Stimulated activated CD4-positive, alpha-beta T cell treated with anti-CD3 and anti-CD28 coated beads, Interleukin-15, amount 100 ng/mL, for 1 hour (primary cell): Measurements from ENCODE around the gene SLC4A2.
A peak's percentile ranks its signal among the peaks of the same experiment; 100 is the strongest.
"Not testable (repeated sequence)": the region's sequence is repeated elsewhere in the genome, so short reads cannot be mapped to it uniquely, and the experiment has no call there.

Source experiments
- DNase-seq, 2 donors: peaks; one replicate each; pipeline ENCODE4 v3.0.0-alpha.2; 2020; ENCODE audit warnings: low read depth in 1 of 2, low spot score in 1 of 2

Gene SLC4A2, protein sequence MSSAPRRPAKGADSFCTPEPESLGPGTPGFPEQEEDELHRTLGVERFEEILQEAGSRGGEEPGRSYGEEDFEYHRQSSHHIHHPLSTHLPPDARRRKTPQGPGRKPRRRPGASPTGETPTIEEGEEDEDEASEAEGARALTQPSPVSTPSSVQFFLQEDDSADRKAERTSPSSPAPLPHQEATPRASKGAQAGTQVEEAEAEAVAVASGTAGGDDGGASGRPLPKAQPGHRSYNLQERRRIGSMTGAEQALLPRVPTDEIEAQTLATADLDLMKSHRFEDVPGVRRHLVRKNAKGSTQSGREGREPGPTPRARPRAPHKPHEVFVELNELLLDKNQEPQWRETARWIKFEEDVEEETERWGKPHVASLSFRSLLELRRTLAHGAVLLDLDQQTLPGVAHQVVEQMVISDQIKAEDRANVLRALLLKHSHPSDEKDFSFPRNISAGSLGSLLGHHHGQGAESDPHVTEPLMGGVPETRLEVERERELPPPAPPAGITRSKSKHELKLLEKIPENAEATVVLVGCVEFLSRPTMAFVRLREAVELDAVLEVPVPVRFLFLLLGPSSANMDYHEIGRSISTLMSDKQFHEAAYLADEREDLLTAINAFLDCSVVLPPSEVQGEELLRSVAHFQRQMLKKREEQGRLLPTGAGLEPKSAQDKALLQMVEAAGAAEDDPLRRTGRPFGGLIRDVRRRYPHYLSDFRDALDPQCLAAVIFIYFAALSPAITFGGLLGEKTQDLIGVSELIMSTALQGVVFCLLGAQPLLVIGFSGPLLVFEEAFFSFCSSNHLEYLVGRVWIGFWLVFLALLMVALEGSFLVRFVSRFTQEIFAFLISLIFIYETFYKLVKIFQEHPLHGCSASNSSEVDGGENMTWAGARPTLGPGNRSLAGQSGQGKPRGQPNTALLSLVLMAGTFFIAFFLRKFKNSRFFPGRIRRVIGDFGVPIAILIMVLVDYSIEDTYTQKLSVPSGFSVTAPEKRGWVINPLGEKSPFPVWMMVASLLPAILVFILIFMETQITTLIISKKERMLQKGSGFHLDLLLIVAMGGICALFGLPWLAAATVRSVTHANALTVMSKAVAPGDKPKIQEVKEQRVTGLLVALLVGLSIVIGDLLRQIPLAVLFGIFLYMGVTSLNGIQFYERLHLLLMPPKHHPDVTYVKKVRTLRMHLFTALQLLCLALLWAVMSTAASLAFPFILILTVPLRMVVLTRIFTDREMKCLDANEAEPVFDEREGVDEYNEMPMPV

GRCh38 chr7:151059367-151060112 lies at the start of gene SLC4A2:
TSS of gene SLC4A2 (plus strand) at chr7:151059589. CDS start at chr7:151061988, 2,399 bp downstream.
- peak; percentile 51 to 64 for DNase-seq

GRCh38 chr7:151010037-151010306 lies 49.4 kb upstream of the SLC4A2 start:
- DNase-seq, result no peak

- DNase-seq, result no peak
Observed at GRCh38 chr7:151010307-151011096, 48.9 kb upstream of the SLC4A2 start.

- DNase-seq, result no peak
Observed at GRCh38 chr7:151011097-151011409, 48.3 kb upstream of the SLC4A2 start.

GRCh38 chr7:151011616-151012015 lies 47.8 kb upstream of the SLC4A2 start:
- not testable (repeated sequence) for DNase-seq

DNA sequence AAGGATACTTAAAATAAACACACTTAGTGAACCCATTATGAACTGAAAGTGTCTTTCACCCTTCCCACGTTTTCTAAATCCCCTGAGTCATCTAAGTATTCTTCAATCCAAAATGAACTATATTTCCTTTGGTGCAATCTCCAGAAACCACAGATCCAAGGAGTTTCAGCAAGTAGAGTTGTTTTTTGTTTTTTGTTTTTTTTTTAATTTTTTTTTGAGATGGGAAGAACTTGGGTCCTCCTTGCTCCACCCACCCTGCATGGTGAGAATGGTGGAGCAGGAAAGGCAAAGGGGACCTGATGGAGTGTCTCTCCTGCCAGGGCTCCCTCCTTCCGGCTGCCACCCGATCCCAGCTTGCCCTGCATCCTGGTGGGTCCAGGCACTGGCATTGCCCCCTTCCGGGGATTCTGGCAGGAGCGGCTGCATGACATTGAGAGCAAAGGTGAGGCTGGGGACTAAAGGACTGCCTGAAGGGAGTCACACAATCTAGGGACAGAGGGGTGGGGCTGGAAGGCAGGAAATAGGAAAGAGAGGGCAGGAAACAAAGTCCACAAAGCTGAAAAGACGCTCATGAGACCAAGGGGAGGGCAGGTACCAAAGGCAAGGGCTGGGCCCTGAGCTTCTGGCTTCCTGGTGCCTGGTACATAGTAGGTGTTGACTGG lies 47.2 kb upstream of the SLC4A2 start:
- DNase-seq, result no peak

- no peak for DNase-seq
Observed at GRCh38 chr7:151012911-151013347, 46.5 kb upstream of the SLC4A2 start.

DNA sequence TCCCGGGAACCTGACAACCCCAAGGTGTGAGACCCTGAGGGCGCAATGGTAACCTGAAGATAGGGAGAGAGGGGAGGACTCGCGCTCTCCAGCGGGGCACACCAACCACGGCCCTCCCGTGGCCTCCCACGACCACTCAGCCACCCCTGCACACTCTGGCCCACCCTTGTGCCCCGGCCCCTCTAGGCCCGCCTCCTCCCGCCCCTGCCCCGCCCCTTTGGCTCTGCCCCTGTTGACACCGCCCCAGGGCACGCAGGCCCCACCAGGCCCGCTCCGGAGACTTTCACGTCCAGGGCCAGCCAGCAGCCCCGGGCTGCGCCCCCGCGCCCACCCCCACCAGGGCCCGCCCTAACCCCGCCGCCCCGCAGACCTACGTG lies 46.0 kb upstream of the SLC4A2 start:
- DNase-seq, result no peak

DNA sequence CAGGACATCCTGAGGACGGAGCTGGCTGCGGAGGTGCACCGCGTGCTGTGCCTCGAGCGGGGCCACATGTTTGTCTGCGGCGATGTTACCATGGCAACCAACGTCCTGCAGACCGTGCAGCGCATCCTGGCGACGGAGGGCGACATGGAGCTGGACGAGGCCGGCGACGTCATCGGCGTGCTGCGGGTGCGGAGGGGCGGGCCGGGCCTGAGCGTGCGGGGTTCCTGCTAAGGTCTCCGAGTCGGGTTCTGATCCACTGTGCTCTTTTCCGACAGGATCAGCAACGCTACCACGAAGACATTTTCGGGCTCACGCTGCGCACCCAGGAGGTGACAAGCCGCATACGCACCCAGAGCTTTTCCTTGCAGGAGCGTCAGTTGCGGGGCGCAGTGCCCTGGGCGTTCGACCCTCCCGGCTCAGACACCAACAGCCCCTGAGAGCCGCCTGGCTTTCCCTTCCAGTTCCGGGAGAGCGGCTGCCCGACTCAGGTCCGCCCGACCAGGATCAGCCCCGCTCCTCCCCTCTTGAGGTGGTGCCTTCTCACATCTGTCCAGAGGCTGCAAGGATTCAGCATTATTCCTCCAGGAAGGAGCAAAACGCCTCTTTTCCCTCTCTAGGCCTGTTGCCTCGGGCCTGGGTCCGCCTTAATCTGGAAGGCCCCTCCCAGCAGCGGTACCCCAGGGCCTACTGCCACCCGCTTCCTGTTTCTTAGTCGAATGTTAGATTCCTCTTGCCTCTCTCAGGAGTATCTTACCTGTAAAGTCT lies 45.5 kb upstream of the SLC4A2 start:
- DNase-seq, result peak; percentile 62 to 74

DNA sequence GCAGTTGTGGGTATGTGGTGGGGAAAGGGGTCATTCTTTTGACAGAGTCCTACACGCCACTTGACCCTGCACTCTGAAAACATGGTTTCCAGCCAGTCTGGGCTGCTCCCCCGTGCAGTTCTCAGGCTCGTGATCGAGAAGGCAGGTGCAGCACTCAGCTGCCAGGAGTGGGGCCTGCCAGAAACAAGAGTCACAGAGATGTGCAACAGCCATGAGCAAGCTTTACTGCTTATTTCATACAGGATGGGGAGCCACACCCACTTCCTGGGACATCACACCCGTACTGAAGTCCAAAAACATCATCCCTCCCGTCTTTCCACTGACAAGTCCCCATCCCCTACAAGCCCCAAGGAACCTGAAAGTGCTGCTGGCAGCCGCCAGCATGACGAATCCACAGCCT lies 44.4 kb upstream of the SLC4A2 start:
- no peak for DNase-seq

- no peak for DNase-seq
Observed at GRCh38 chr7:151015967-151016366, 43.4 kb upstream of the SLC4A2 start.

- no peak for DNase-seq
Observed at GRCh38 chr7:151016505-151016904, 42.9 kb upstream of the SLC4A2 start.

DNA sequence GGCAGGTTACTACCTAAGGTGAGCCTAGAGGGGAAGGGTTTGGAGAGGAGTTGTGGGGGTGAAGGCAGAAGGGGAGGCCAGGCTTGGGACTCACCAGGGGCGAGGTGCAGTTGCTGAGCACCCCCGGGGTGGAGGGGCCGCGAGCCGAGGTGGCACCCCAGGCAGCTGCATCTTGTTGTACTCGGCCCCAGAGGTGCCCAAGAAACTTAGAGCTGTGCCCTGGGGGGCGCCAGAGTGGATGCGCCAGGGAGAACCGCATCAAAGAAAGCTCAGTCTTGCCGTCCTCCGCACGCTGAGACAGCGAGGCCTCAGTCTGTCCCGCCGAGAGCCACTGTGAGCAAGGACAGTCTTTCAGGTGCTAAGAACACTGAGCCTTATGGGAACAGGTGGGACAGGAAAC lies 42.4 kb upstream of the SLC4A2 start:
- no peak for DNase-seq

DNA sequence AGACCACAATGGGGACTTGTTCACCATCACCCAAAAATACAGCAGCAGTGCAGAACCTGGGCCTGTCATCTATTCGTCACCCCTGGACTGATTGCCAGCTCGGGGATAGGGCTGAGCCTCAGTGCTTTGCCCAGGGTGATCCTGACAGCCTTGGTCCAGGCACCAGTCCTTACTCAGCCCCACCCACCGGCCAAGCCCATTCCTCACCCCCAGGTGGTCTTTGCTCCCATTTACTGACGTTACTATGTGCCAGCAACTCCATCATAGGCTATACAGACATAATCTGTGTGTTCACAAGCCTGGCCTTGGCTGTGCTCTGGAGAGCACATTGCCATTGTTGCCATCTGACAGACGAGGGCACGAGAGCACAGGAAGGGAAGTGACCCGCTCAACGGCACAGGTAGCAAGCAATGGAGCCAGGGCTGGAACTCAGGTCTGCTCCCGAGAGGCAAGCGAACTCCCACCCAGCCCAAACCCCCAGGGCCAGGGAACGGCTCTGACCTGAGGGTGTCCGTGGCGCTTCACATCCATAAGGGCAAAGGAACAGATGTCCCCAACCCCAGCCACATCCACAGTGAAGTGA lies 41.9 kb upstream of the SLC4A2 start:
- DNase-seq, result no peak

DNA sequence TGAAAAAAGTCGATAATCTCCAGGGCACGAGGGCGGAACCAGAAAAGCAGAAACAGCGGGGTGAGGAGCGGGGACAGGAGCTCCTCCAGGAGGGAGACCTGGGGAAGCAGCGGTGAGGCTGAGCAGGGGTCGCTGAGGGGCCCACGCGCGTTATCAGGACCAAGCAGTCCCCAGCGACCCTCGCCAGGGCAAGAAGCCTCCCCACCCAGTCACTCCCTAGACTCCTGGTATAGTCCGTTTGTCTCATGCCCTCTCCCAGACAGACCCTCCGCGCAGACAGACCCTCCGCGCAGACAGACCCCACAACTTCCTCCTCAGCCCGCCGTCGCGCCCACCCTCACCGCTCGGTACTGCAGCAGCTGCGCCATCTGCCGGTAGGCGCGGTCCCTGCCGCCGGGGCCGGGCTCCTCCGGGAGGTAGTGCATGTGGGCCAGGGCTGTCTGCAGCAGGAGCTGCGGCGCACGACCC lies 41.4 kb upstream of the SLC4A2 start:
- peak; percentile 63 to 81 for DNase-seq

- DNase-seq, result peak in 1 of 2 donors; percentile 34
Observed at GRCh38 chr7:151018421-151019129, 40.8 kb upstream of the SLC4A2 start.

DNA sequence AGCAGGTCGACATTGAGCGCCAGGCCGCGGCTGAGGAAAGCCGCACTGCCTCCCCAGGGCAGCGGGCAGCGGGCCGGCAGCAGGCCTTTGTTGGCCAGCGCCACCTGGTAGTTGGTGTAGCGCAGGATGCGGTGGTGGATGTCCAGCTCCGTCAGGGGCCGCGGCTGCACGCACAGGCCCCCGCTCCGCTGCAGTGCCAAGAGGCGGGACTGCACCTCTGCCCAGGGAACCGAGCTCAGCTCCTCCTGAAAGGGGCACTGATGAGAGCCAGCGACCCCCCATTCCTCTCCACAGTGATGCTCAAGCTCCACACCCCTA lies 40.3 kb upstream of the SLC4A2 start:
- DNase-seq, result no peak

GRCh38 chr7:151020231-151020630 lies 39.2 kb upstream of the SLC4A2 start:
- DNase-seq, result no peak
